Upper lobe of left lung (tissue), 6 donors: ENCODE results near the gene TEAD3. TPM values are rescaled to one million over a fixed set of nuclear protein-coding genes. Genes with fewer than 3 reads are reported as not detected.
"Not testable (repeated sequence)": the region's sequence is repeated elsewhere in the genome, so short reads cannot be mapped to it uniquely, and the experiment has no call there.

ENCODE experiments used
- ATAC-seq, 2 donors: fragments of 200-7000 bp; cut with Tn5 transposase; one replicate each; pipeline ENCODE4 v1.9.1; 2022; ENCODE audit warnings: mild to moderate bottlenecking in 2 of 2, moderate library complexity in 2 of 2; ENCODE audit not compliant: low FRiP score in 2 of 2
- DNase-seq, 2 donors: peaks; one replicate each; pipeline ENCODE4 v3.0.0-alpha.2; 2019 to 2020
- H3K27ac ChIP-seq, 4 donors: fragments of 200-600 bp; sonication (generic); one replicate each; pipeline ENCODE4 v1.5.1; 2016 to 2019
- H3K27me3 ChIP-seq, 4 donors: fragments of 200-600 bp; sonication (generic); one replicate each; pipeline ENCODE4 v1.5.1; 2017 to 2019
- H3K36me3 ChIP-seq, 4 donors: fragments of 200-600 bp; sonication (generic); one replicate each; pipeline ENCODE4 v1.5.1; 2016 to 2019
- H3K4me1 ChIP-seq, 4 donors: fragments of 200-600 bp; sonication (generic); one replicate each; pipeline ENCODE4 v1.5.1; 2018 to 2019
- H3K4me3 ChIP-seq, 4 donors: fragments of 200-600 bp; sonication (generic); one replicate each; pipeline ENCODE4 v1.5.1; 2017 to 2019; ENCODE audit warnings: mild to moderate bottlenecking in 2 of 4, moderate library complexity in 1 of 4
- H3K9me3 ChIP-seq, 4 donors: fragments of 200-600 bp; sonication (generic); one replicate each; pipeline ENCODE4 v1.5.1; 2018 to 2019
- EP300 ChIP-seq, 4 donors: sonication (generic); formaldehyde crosslinking; IDR thresholded peaks; one replicate each; pipeline ENCODE4 v1.5.1; 2017; ENCODE audit warnings: antibody characterized with exemption in 4 of 4, control low read depth in 2 of 4
- POLR2A ChIP-seq, 4 donors: fragments of 450-650 bp; IDR thresholded peaks; one replicate each; pipeline ENCODE4 v1.5.1; 2016 to 2017; ENCODE audit warnings: antibody characterized with exemption in 4 of 4, mild to moderate bottlenecking in 2 of 4
- POLR2AphosphoS5 ChIP-seq, 2 donors: sonication (generic); formaldehyde crosslinking; IDR thresholded peaks; one replicate each; pipeline ENCODE4 v1.5.1; 2017; ENCODE audit warnings: antibody characterized with exemption in 2 of 2
- WGBS, 2 donors: methylation state at CpG; one replicate each; pipeline ENCODE4 v1.1.5; 2017 to 2018; 5-methylcytosine and 5-hydroxymethylcytosine counted together
- total RNA-seq, 6 donors: library from RNA; depleted of rRNA in 4 of 6; stranded (reverse); fragments of >200 nt in 4 of 6; gene quantifications; one replicate each; pipeline versions ENCODE4 v1.1.0 to v1.2.1, GENCODE V29; 2016 to 2021
- TF ChIP-seq, protein P1 (sequence below), 6 experiments: fragments of 450-650 bp in 4 of 6; fragments of 200-600 bp in 2 of 6; sonication (generic) in 2 of 6; IDR thresholded peaks; one replicate each; pipeline ENCODE4 v1.5.1; 2016 to 2019; ENCODE audit warnings: antibody characterized with exemption in 6 of 6
- donor health status: DM: no; HTN: no; CAD: no; lungs with moderate emphysema.
- donor health status: DM: no; HTN: yes; CAD: no; lungs with severe emphysema.

Gene TEAD3
- total RNA-seq, 6 donors from 2014 or later = 19.0 to 28.2 (median 21.2) TPM

DNA sequence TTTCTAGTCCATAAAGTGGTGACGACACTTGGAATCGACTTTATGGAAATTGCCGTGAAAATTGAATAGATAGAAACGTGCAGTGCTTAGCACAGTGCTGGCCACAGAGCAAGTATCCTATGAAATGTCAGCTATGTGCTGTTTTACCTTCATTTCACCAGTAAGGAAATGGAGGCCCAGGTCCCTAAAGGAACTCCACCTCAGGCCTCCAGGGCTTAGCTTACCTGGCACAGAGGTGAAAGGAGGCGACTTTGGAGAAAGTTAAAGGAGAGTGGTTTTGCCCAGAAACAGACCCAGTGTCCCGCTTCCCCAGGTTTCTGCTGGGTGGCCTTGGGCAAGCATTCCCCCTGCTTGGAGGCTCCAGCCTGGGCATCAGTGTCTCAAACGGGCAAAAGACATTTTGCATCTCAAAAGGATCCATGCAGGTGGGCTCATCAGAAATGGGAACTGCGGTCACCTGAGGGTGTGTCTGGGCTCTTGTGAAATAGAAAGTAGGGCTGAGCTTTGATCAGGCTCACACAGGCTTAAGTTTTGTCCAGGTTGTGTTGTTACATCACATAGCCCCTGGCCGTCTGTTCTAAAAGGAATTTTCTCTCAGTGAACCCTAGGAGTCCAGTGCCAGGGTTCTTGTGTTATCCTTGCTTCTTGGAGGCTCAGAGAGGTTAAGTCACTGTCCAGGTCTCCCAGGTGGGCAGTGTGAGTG, 22.6 kb upstream of the TEAD3 start:
- ATAC-seq = no peak
- 84 to 89% methylated on average over 7 to 9 of the region's 9 CpGs for WGBS, 2 donors
- Histone ChIP-seq H3K27me3 (no peaks in the 10 kb centered on the region), H3K4me3 (no peak overlapping the region), H3K27ac (no peak overlapping the region), H3K4me1 (peaks cover 0 to 12% (median 9%) of the 10 kb centered on the region in 4 donors), H3K36me3 (no peaks in the 10 kb centered on the region), H3K9me3 (no peaks in the 10 kb centered on the region)
- TF ChIP-seq POLR2AphosphoS5 (IDR thresholded peaks at IDR 0.05) (no peak), EP300 (IDR thresholded peaks at IDR 0.05) (no peak), POLR2A (IDR thresholded peaks at IDR 0.05) (no peak)
- TF ChIP-seq, protein P1, sequence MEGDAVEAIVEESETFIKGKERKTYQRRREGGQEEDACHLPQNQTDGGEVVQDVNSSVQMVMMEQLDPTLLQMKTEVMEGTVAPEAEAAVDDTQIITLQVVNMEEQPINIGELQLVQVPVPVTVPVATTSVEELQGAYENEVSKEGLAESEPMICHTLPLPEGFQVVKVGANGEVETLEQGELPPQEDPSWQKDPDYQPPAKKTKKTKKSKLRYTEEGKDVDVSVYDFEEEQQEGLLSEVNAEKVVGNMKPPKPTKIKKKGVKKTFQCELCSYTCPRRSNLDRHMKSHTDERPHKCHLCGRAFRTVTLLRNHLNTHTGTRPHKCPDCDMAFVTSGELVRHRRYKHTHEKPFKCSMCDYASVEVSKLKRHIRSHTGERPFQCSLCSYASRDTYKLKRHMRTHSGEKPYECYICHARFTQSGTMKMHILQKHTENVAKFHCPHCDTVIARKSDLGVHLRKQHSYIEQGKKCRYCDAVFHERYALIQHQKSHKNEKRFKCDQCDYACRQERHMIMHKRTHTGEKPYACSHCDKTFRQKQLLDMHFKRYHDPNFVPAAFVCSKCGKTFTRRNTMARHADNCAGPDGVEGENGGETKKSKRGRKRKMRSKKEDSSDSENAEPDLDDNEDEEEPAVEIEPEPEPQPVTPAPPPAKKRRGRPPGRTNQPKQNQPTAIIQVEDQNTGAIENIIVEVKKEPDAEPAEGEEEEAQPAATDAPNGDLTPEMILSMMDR (IDR thresholded peaks at IDR 0.05) = no peak
- DNase-seq = no peak

DNA sequence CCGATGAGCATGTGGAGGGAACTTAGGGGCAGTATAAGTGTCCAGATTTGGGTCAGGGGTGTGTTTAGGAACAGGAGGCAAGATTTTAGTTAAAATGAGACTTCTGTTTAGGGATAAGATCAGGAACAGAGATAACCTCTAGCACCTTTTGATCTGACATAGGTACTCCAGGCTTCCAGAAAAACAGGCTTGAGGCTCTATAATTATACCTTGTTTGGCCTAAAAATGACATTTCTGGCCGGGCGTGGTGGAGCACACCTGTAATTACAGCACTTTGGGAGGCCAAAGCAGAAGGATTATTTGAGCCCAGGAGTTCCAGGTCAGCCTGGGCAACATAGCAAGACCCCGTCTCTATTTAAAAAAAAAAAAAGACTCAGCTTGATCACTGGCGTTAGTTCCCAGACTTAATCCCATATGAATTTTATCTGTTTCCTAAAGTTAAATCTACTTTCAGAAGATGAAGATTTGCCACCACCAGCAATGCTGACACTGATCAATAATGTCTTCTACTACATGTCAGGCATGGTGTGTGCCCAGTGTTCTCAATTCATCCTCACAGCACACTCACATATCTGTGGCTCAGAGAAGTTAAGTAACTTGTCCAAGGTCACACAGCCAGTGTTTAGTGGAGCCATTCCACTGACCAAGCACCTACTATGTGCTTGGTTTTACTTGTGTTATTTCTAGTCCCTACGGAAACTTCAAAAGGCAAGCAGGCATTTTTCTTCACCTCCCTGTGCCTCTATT, 21.9 kb upstream of the TEAD3 start:
- H3K4me1 ChIP-seq = peaks cover 0 to 12% (median 9%) of the 10 kb centered on the region in 4 donors
- TF ChIP-seq, protein P1 (IDR thresholded peaks at IDR 0.05) = no peak
- TF ChIP-seq POLR2AphosphoS5 (IDR thresholded peaks at IDR 0.05) (no peak), POLR2A (IDR thresholded peaks at IDR 0.05) (no peak), EP300 (IDR thresholded peaks at IDR 0.05) (no peak)
- ATAC-seq (no peak), DNase-seq (no peak)
- no peaks in the 10 kb centered on the region for H3K36me3 ChIP-seq
- H3K27me3 ChIP-seq = no peaks in the 10 kb centered on the region
- H3K4me3 ChIP-seq = no peak overlapping the region
- 92 to 95% methylated on average over 6 of the region's 6 CpGs for WGBS, 2 donors
- H3K27ac ChIP-seq = no peak overlapping the region
- no peaks in the 10 kb centered on the region for H3K9me3 ChIP-seq

DNA sequence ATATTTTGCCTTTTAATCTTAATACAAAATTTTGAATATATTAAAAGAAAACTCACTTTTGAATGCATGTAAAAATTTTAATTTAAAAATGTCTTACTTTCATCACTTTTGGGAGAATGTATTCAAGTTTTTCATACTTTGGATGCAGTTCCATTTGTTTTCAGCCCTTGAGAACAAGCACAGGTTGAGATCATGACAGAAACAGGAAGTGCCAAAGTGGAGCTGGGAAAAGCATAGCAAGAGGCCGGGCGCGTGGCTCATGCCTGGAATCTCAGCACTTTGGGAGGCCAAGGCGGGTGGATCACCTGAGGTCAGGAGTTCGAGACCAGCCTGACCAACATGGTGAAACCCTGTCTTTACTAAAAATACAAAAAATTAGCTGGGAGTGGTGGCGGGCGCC, 21.1 kb upstream of the TEAD3 start:
- not testable (repeated sequence) for H3K9me3 ChIP-seq, H3K27ac ChIP-seq, DNase-seq, H3K36me3 ChIP-seq, H3K4me3 ChIP-seq, H3K4me1 ChIP-seq, H3K27me3 ChIP-seq, ATAC-seq
- WGBS, 2 donors = 84 to 86% methylated on average over 7 of the region's 7 CpGs

DNA sequence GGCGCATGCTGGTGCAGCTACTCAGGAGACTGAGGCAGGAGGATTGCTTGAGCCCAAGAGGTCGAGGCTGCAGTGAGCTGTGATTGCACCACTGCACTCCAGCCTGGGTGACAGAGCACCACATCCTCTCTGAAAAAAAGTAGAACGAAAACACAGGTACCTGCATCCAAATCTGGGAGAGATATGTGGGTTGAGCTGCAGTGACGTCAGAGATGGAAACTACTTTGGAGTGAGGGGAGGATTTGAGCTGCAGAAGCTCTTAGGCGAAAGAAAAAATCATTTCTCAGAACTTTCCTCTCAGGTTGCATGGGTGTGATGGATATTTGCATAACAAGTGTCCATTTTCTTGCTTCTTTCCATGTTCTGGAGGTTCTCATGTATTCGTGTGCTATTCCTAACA, 19.8 kb upstream of the TEAD3 start:
- Histone ChIP-seq H3K36me3 (no peaks in the 10 kb centered on the region), H3K27ac (no peak overlapping the region), H3K9me3 (no peaks in the 10 kb centered on the region), H3K4me1 (peaks cover 0 to 5% (median 4%) of the 10 kb centered on the region in 4 donors), H3K4me3 (no peak overlapping the region), H3K27me3 (peaks cover 0 to 8% (median 3%) of the 10 kb centered on the region in 4 donors)
- ATAC-seq (no peak), DNase-seq (no peak)
- TF ChIP-seq POLR2A (IDR thresholded peaks at IDR 0.05) = no peak
- TF ChIP-seq, protein P1 (IDR thresholded peaks at IDR 0.05) = no peak
- TF ChIP-seq POLR2AphosphoS5 (IDR thresholded peaks at IDR 0.05) = no peak
- 70 to 75% methylated on average over 6 of the region's 6 CpGs for WGBS, 2 donors

DNA sequence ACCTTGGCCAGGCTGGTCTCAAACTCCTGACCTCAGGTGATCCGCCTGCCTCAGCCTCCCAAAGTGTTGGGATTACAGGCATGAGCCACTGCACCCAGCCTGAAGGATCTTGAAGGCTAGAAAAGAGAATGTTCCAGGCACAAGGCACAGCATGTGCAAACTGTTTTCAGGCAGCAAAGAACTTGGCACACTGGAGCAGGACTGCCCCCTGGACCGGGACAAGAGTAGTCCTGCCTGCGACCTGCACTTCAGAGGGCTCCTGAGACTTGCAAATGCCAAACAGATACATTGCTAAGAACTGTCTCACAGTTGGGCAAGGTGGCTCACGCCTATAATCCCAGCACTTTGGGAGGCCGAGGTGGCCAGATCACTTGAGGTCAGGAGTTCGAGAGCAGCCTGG, 19.1 kb upstream of the TEAD3 start:
- H3K4me3 ChIP-seq, DNase-seq, H3K27ac ChIP-seq, H3K36me3 ChIP-seq, ATAC-seq, H3K9me3 ChIP-seq, H3K4me1 ChIP-seq: not testable (repeated sequence)
- H3K27me3 ChIP-seq = peaks cover 0 to 15% (median 9%) of the 10 kb centered on the region in 4 donors
- 76 to 83% methylated on average over 4 to 6 of the region's 6 CpGs for WGBS, 2 donors
